Progenitor cell of endocrine pancreas (in vitro differentiated cells): ENCODE results near the gene EHBP1L1. TPM values are rescaled to one million over a fixed set of nuclear protein-coding genes. Genes with fewer than 3 reads are reported as not detected.
A peak's percentile ranks its signal among the peaks of the same experiment; 100 is the strongest.

Experiments used
- DNase-seq: peaks from one replicate; pipeline ENCODE4 v3.0.0; 2021; ENCODE audit warnings: low spot score; ENCODE audit not compliant: unreplicated experiment
- H3K27ac Mint-ChIP-seq: 2 replicates; pipeline ENCODE4 v1.8.0; 2021; ENCODE audit warnings: mild to moderate bottlenecking, moderate library complexity, mixed read lengths
- H3K27me3 Mint-ChIP-seq: 2 replicates; pipeline ENCODE4 v1.8.0; 2021; ENCODE audit warnings: mixed read lengths
- H3K36me3 Mint-ChIP-seq: 2 replicates; pipeline ENCODE4 v1.8.0; 2022; ENCODE audit warnings: mixed read lengths; ENCODE audit not compliant: insufficient read depth
- H3K4me1 Mint-ChIP-seq: 2 replicates; pipeline ENCODE4 v1.8.0; 2021; ENCODE audit warnings: low read depth, mixed read lengths
- H3K4me3 Mint-ChIP-seq: 2 replicates; pipeline ENCODE4 v1.8.0; 2021; ENCODE audit warnings: low read depth, mild to moderate bottlenecking, moderate library complexity, mixed read lengths
- H3K9me3 Mint-ChIP-seq: 2 replicates; pipeline ENCODE4 v1.8.0; 2021; ENCODE audit warnings: low read depth, mixed read lengths
- total RNA-seq: library from RNA; stranded (reverse); gene quantifications from 2 replicates; pipeline ENCODE4 v1.2.1, GENCODE V29; 2021
- TF ChIP-seq, protein P1 (sequence below): fragments of 200-600 bp; sonication (generic); IDR thresholded peaks from one replicate; pipeline ENCODE4 v1.5.0; 2021; ENCODE audit warnings: antibody characterized with exemption, mild to moderate bottlenecking; ENCODE audit not compliant: unreplicated experiment

The EHBP1L1 gene
- total RNA-seq, 1 donor from 2014 or later: 13.0 TPM

DNA sequence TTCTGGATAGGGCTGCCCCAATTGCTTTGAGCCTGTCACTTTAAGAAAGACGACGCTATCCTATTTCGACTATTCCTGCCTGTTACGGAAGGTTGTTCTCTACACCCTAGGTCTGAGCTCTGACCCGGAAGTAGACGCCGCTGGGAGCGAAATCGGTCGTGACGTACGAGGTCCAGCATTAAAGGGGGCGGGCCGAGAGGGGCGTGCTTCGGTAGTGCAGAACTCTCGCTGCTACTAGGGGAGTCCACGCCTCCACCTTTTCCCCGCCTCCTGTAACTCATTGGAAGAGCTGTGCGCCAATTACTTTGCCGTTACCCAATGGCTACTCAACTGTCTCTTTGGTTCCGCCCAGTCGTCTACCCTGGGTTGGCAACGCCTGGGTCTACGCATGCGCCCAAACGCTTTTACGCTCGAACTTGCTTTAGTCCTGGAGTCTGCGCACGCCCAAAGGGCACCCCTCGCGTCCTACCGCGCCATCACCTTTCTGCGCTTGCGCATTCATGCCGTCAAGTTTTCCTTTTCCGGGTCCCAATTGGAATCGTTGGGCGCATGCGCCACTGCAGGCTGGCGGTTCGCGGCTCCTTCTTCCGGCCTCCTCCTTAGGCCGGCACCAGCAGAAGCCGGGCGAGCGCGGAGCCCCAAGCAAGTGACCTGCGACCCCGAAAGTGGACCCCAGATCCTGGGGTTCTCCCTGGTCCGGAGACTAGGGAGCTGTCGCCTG is 39.5 kb downstream of the EHBP1L1 start, which contains the start of gene PCNX3:
TSS of gene PCNX3 (plus strand) at position 548 of the 721 bp plus-strand sequence. CDS start 536 bp downstream, outside the sequence.
- peaks cover 8% of the 10 kb centered on the region for H3K36me3 Mint-ChIP-seq

DNA sequence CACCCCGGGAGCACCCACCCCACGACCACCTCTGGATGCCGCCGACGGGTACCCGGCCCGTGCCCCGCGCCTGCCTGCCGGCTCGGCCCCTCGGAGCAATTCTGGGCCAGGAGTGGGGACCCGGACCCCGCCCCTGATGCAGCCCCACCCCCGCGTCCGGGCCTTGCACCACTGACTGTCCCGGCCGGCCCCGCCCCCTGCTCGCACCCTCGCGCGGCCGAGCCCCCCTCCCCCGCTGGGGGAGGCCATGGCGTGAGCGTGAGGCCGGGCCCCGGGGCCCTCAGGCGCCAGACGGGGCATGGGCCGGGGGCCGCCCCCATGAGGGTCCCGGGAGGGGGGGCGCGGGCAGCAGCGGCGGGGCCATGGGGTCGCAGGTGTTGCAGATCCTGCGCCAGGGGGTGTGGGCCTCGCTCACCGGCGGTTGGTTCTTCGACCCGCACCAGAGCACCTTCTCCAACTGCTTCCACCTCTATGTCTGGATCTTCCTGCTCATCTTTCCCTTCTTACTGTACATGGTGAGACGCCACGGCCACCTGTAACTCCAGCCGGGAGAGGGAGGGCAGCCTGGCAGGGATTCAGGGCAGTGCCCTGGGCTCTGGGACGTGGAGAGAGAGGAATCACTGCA is 40.2 kb downstream of the EHBP1L1 start:
- H3K27ac Mint-ChIP-seq: peak overlapping the region; percentile 95
- H3K4me3 Mint-ChIP-seq: peak overlapping the region; percentile 96
- TF ChIP-seq, protein P1, sequence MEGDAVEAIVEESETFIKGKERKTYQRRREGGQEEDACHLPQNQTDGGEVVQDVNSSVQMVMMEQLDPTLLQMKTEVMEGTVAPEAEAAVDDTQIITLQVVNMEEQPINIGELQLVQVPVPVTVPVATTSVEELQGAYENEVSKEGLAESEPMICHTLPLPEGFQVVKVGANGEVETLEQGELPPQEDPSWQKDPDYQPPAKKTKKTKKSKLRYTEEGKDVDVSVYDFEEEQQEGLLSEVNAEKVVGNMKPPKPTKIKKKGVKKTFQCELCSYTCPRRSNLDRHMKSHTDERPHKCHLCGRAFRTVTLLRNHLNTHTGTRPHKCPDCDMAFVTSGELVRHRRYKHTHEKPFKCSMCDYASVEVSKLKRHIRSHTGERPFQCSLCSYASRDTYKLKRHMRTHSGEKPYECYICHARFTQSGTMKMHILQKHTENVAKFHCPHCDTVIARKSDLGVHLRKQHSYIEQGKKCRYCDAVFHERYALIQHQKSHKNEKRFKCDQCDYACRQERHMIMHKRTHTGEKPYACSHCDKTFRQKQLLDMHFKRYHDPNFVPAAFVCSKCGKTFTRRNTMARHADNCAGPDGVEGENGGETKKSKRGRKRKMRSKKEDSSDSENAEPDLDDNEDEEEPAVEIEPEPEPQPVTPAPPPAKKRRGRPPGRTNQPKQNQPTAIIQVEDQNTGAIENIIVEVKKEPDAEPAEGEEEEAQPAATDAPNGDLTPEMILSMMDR: no peak
- H3K27me3 Mint-ChIP-seq: no peaks in the 10 kb centered on the region
- H3K9me3 Mint-ChIP-seq: no peaks in the 10 kb centered on the region
- peaks cover 17% of the 10 kb centered on the region for H3K4me1 Mint-ChIP-seq
- no peak for DNase-seq
- H3K36me3 Mint-ChIP-seq: peaks cover 6% of the 10 kb centered on the region

More for the DNA sequence above, 39.5 kb downstream of the EHBP1L1 start, which contains the start of gene PCNX3:
- no peaks in the 10 kb centered on the region for H3K9me3 Mint-ChIP-seq
- peak; percentile 99 for DNase-seq
- peaks cover 17% of the 10 kb centered on the region for H3K4me1 Mint-ChIP-seq
- no peaks in the 10 kb centered on the region for H3K27me3 Mint-ChIP-seq
- H3K27ac Mint-ChIP-seq: peak within 1 kb of the TSS; percentile 95
- H3K4me3 Mint-ChIP-seq: peak within 1 kb of the TSS; percentile 96
- TF ChIP-seq, protein P1: no peak

DNA sequence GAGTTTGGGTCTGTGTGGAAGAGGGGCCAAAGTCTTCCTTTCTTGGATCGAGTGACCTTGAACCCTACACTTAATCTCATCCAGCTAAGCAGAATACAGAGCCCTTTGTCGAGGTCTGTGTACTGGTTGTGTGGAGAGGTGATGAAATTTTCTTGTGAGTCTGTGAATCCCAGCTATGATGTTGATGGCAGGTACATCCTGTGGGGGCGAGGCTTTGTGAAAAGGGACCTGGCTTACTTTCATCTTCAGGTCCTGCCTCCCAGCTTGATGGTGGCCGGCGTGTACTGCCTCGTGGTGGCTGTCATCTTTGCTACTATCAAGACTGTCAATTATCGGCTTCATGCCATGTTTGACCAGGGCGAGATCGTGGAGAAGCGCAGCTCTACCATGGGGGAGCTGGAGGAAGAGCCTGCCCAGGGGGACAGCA is 40.7 kb downstream of the EHBP1L1 start:
- no peak for DNase-seq
- Mint-ChIP-seq H3K4me3 (peak overlapping the region; percentile 96), H3K4me1 (peaks cover 17% of the 10 kb centered on the region), H3K36me3 (peaks cover 6% of the 10 kb centered on the region), H3K27ac (peak overlapping the region; percentile 93), H3K27me3 (no peaks in the 10 kb centered on the region), H3K9me3 (no peaks in the 10 kb centered on the region)
- TF ChIP-seq, protein P1: no peak

DNA sequence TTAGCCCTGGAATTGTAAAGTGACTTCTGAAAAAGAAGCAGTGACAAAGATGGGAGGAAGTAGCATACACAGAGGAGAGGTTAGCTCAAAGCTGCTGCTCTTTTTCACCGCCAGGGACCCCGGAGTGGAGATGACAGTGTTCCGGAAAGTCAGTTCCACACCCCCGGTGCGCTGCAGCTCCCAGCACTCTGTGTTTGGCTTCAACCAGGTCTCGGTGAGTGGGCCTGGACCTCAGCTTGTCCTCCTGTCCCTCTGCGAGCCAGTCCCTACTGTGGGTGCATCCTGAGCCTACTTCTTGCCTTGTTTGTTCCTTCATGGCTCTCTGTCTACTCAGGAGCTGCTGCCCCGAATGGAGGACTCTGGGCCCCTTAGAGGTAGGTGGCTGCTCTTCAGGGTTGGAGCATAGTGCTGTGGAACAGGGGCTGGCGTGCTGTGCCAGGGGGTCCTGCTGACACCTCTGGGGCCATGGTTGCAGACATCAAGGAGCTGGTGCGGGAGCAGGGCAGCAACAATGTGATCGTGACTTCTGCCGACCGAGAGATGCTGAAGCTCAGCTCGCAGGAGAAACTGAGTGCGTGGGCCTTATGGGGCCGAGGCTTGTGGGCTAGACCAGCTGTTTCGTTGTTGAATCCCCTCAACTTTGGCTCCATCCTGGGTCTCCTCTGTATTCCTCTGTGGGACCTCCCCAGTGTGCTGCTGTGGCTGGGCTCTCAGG is 41.4 kb downstream of the EHBP1L1 start:
- H3K27me3 Mint-ChIP-seq: no peaks in the 10 kb centered on the region
- TF ChIP-seq, protein P1: no peak
- H3K4me3 Mint-ChIP-seq: peak overlapping the region; percentile 96
- no peak for DNase-seq
- peaks cover 5% of the 10 kb centered on the region for H3K36me3 Mint-ChIP-seq
- peaks cover 13% of the 10 kb centered on the region for H3K4me1 Mint-ChIP-seq
- H3K9me3 Mint-ChIP-seq: no peaks in the 10 kb centered on the region
- H3K27ac Mint-ChIP-seq: peak overlapping the region; percentile 79

DNA sequence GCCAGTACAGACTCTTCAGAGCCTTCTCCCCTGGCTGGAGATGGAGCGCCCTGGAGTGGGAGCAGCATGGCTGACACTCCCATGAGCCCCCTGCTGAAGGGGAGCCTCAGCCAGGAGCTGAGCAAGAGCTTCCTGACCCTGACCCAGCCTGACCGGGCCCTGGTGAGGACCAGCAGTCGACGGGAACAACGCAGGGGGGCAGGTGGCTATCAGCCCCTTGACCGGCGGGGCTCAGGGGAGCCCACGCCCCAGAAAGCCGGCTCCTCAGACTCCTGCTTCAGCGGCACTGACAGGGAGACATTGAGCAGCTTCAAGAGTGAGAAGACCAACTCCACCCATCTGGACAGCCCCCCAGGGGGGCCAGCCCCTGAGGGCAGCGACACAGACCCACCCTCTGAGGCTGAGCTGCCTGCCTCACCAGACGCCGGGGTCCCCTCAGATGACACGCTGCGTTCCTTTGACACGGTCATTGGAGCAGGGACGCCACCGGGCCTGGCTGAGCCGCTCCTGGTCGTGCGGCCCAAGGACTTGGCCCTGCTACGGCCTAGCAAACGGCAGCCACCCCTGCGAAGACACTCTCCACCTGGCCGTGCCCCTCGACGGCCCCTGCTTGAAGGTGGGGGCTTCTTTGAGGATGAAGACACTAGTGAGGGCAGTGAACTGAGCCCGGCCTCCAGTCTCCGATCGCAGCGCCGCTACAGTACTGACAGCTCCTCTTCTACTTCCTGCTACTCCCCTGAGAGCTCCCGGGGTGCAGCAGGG is 42.3 kb downstream of the EHBP1L1 start:
- peaks cover 10% of the 10 kb centered on the region for H3K4me1 Mint-ChIP-seq
- H3K36me3 Mint-ChIP-seq: peaks cover 6% of the 10 kb centered on the region
- no peak overlapping the region for H3K4me3 Mint-ChIP-seq
- H3K27me3 Mint-ChIP-seq: no peaks in the 10 kb centered on the region
- no peaks in the 10 kb centered on the region for H3K9me3 Mint-ChIP-seq
- TF ChIP-seq, protein P1: no peak
- no peak overlapping the region for H3K27ac Mint-ChIP-seq
- DNase-seq: no peak
